ENCODE results near the gene CCSER1. TPM values are rescaled to one million over a fixed set of nuclear protein-coding genes. Genes with fewer than 3 reads are reported as not detected.

The CCSER1 gene
- total RNA-seq, 1 donor from 2014 or later = 20.1 TPM

- POLR2A ChIA-PET = no interaction called here
- Mint-ChIP-seq H3K27me3 (no peaks in the 10 kb centered on the region), H3K9me3 (no peaks in the 10 kb centered on the region), H3K4me1 (no peaks in the 10 kb centered on the region), H3K4me3 (no peak overlapping the region), H3K36me3 (ENCODE audit: low read depth) (no peaks in the 10 kb centered on the region), H3K27ac (no peak overlapping the region)
- DNase-seq (no peak), ATAC-seq (ENCODE audit: low read depth) (no peak)
- intact Hi-C loops (cut with micrococcal nuclease) = no loop called here
- TF ChIP-seq CTCF (IDR thresholded peaks at IDR 0.05) = no peak
- CTCF ChIA-PET = no interaction called here
Observed at GRCh38 chr4:90841676-90842075, 714.5 kb downstream of the CCSER1 start.

GRCh38 chr4:90842960-90843359 is 715.8 kb downstream of the CCSER1 start:
- Mint-ChIP-seq H3K27me3 (no peaks in the 10 kb centered on the region), H3K27ac (no peak overlapping the region), H3K36me3 (ENCODE audit: low read depth) (no peaks in the 10 kb centered on the region), H3K9me3 (no peaks in the 10 kb centered on the region), H3K4me3 (no peak overlapping the region), H3K4me1 (no peaks in the 10 kb centered on the region)
- intact Hi-C loops (cut with micrococcal nuclease) = no loop called here
- CTCF ChIA-PET = no interaction called here
- POLR2A ChIA-PET = no interaction called here
- DNase-seq (no peak), ATAC-seq (ENCODE audit: low read depth) (no peak)
- no peak for TF ChIP-seq CTCF (IDR thresholded peaks at IDR 0.05)

- ATAC-seq (ENCODE audit: low read depth) = no peak
- ChIA-PET POLR2A (no interaction called here), CTCF (no interaction called here)
- intact Hi-C loops (cut with micrococcal nuclease) = no loop called here
- peaks cover 3% of the 10 kb centered on the region for H3K9me3 Mint-ChIP-seq
- no peaks in the 10 kb centered on the region for H3K4me1 Mint-ChIP-seq
- H3K27me3 Mint-ChIP-seq = no peaks in the 10 kb centered on the region
- TF ChIP-seq CTCF (IDR thresholded peaks at IDR 0.05) = no peak
- no peak overlapping the region for H3K27ac Mint-ChIP-seq
- no peak overlapping the region for H3K4me3 Mint-ChIP-seq
- no peaks in the 10 kb centered on the region for H3K36me3 Mint-ChIP-seq (ENCODE audit: low read depth)
- DNase-seq = no peak
Observed at GRCh38 chr4:90844241-90844640, 717.0 kb downstream of the CCSER1 start.

GRCh38 chr4:90845777-90846176 is 718.6 kb downstream of the CCSER1 start:
- ChIA-PET CTCF (no interaction called here), POLR2A (no interaction called here)
- Mint-ChIP-seq H3K4me3 (no peak overlapping the region), H3K4me1 (no peaks in the 10 kb centered on the region), H3K9me3 (peaks cover 4% of the 10 kb centered on the region), H3K36me3 (ENCODE audit: low read depth) (no peaks in the 10 kb centered on the region), H3K27me3 (no peaks in the 10 kb centered on the region), H3K27ac (no peak overlapping the region)
- DNase-seq (no peak), ATAC-seq (ENCODE audit: low read depth) (no peak)
- intact Hi-C loops (cut with micrococcal nuclease) = no loop called here
- no peak for TF ChIP-seq CTCF (IDR thresholded peaks at IDR 0.05)

- ChIA-PET POLR2A (no interaction called here), CTCF (no interaction called here)
- no peaks in the 10 kb centered on the region for H3K27me3 Mint-ChIP-seq
- no peak overlapping the region for H3K4me3 Mint-ChIP-seq
- intact Hi-C loops (cut with micrococcal nuclease) = no loop called here
- TF ChIP-seq CTCF (IDR thresholded peaks at IDR 0.05) = no peak
- ATAC-seq (ENCODE audit: low read depth) (no peak), DNase-seq (no peak)
- H3K4me1 Mint-ChIP-seq = no peaks in the 10 kb centered on the region
- no peak overlapping the region for H3K27ac Mint-ChIP-seq
- H3K9me3 Mint-ChIP-seq = peaks cover 5% of the 10 kb centered on the region
- H3K36me3 Mint-ChIP-seq (ENCODE audit: low read depth) = no peaks in the 10 kb centered on the region
Observed at GRCh38 chr4:90852237-90852636, 725.0 kb downstream of the CCSER1 start.
